Cortex of kidney (tissue), 1 donor: ENCODE measurements around the gene CSNK1G3.
"Not testable (repeated sequence)": the region's sequence is repeated elsewhere in the genome, so short reads cannot be mapped to it uniquely, and the experiment has no call there.

Experiments used
- DNase-seq: peaks from one replicate; lab custom pipeline; 2025; lab: John Stamatoyannopoulos, UW

The CSNK1G3 gene

GRCh38 chr5:123559434-123559775 is 47.4 kb downstream of the CSNK1G3 start:
- DNase-seq, result no peak

- no peak for DNase-seq
Observed at GRCh38 chr5:123561230-123561629, 49.3 kb downstream of the CSNK1G3 start.

- DNase-seq, result no peak
Observed at GRCh38 chr5:123571927-123572326, 60.0 kb downstream of the CSNK1G3 start.

GRCh38 chr5:123578390-123578789 is 66.4 kb downstream of the CSNK1G3 start:
- DNase-seq, result no peak

- DNase-seq, result no peak
Observed at GRCh38 chr5:123579410-123579809, 67.4 kb downstream of the CSNK1G3 start.

GRCh38 chr5:123582550-123583285 is 70.7 kb downstream of the CSNK1G3 start:
- DNase-seq, result no peak

GRCh38 chr5:123585871-123586270 is 73.9 kb downstream of the CSNK1G3 start:
- DNase-seq, result no peak

GRCh38 chr5:123594434-123594833 is 82.5 kb downstream of the CSNK1G3 start:
- DNase-seq, result no peak

GRCh38 chr5:123597018-123597417 is 85.0 kb downstream of the CSNK1G3 start:
- DNase-seq, result no peak

- no peak for DNase-seq
Observed at GRCh38 chr5:123598028-123598689, 86.2 kb downstream of the CSNK1G3 start.

GRCh38 chr5:123599171-123599570 is 87.2 kb downstream of the CSNK1G3 start:
- DNase-seq, result no peak

- no peak for DNase-seq
Observed at GRCh38 chr5:123601610-123602009, 89.6 kb downstream of the CSNK1G3 start.

- no peak for DNase-seq
Observed at GRCh38 chr5:123605822-123606221, 93.8 kb downstream of the CSNK1G3 start.

- no peak for DNase-seq
Observed at GRCh38 chr5:123610209-123610608, 98.2 kb downstream of the CSNK1G3 start.

GRCh38 chr5:123610665-123611405 is 98.9 kb downstream of the CSNK1G3 start:
- no peak for DNase-seq

- no peak for DNase-seq
Observed at GRCh38 chr5:123611406-123611709, 99.4 kb downstream of the CSNK1G3 start.

- no peak for DNase-seq
Observed at GRCh38 chr5:123617561-123617960, 105.6 kb downstream of the CSNK1G3 start.

- DNase-seq, result no peak
Observed at GRCh38 chr5:123626051-123626450, 114.1 kb downstream of the CSNK1G3 start.

- no peak for DNase-seq
Observed at GRCh38 chr5:123628860-123629544, 117.0 kb downstream of the CSNK1G3 start.

- no peak for DNase-seq
Observed at GRCh38 chr5:123636006-123636405, 124.0 kb downstream of the CSNK1G3 start.

- DNase-seq, result not testable (repeated sequence)
Observed at GRCh38 chr5:123637028-123637427, 125.1 kb downstream of the CSNK1G3 start.

GRCh38 chr5:123639244-123639643 is 127.3 kb downstream of the CSNK1G3 start:
- DNase-seq, result no peak
